ENCODE measurements around the gene BPIFA1. TPM values are rescaled to one million over a fixed set of nuclear protein-coding genes. Genes with fewer than 3 reads are reported as not detected.

BPIFA1 gene
- total and polyA plus RNA-seq, 2 of the 8 experiments (the other 6 are each of a cell fraction or from before 2014, with no cell fraction given) = not detected

GRCh38 chr20:33187491-33187890 is 48.3 kb upstream of the BPIFA1 start (continued):
- TF ChIP-seq CHD7 (IDR thresholded peaks at IDR 0.05; ENCODE audit: insufficient replicate concordance, low read length) = no peak
- no peak for TF ChIP-seq YY1 (IDR thresholded peaks at IDR 0.05; ENCODE audit: low read depth, low read length)
